ENCODE measurements around the gene SSBP3. TPM values are rescaled to one million over a fixed set of nuclear protein-coding genes. Genes with fewer than 3 reads are reported as not detected.

The SSBP3 gene
- total and polyA plus RNA-seq, 9 of the 15 experiments (the other 6 are each of a cell fraction or from before 2014, with no cell fraction given), result 8.7 to 108 (median 33.8) TPM

GRCh38 chr1:54404939-54405897 is 976 bp downstream of the SSBP3 start:
- H3K4me3 ChIP-seq, result peak overlapping the region; percentile 73
- ChIA-PET CTCF (ENCODE audit: low intra/inter-chr PET ratio) (interaction anchor here (0.5 to 5.0 kb wide), 3 partner anchors 83 to 335 kb away, joined by 3 to 34 read pairs (median 4); no protein-coding TSS in a partner anchor), POLR2A (interaction anchor here (0.5 to 2.9 kb wide), 6 partner anchors 8 to 77 kb away, joined by 3 to 21 read pairs (median 4); no protein-coding TSS in a partner anchor)
- peak overlapping the region; percentile 29; the same call in 1 of the 2 replicates for H2AFZ ChIP-seq (ENCODE audit: low read depth, low read length)
- ATAC-seq, result no peak
- no peak for FAIRE-seq
- H3K27me3 ChIP-seq (ENCODE audit: control insufficient read depth in 2 of 2, insufficient read depth in 2 of 2, low read length in 2 of 2), result no peaks in the 10 kb centered on the region
- DNase-seq (ENCODE audit: extremely low read depth in 1 of 4, low spot score in 3 of 4), result peak in 3 of 4 experiments; percentile 54 to 64 (median 62)
- H3K27ac ChIP-seq (ENCODE audit: extremely low read depth, low read depth, low read length), result peak overlapping the region; percentile 50; the same call in 2 of the 3 replicates
- no peaks in the 10 kb centered on the region for H3K9me1 ChIP-seq (ENCODE audit: control insufficient read depth, insufficient read depth, low read length)
- peaks cover 51 to 69% of the 10 kb centered on the region in 2 experiments for H3K4me1 ChIP-seq (replicated peaks in 1 of 2; ENCODE audit: control insufficient read depth in 2 of 2, insufficient read depth in 2 of 2, low read length in 2 of 2)
- peaks cover 26% of the 10 kb centered on the region for H4K20me1 ChIP-seq (replicated peaks; ENCODE audit: control insufficient read depth, insufficient read depth, low read length)
- BruUV-seq (replicated peaks), result no TSS peak
- peaks cover 41% of the 10 kb centered on the region for H3K36me3 ChIP-seq (ENCODE audit: control insufficient read depth, insufficient read depth, low read length)
- peak overlapping the region; percentile 56 to 91; a peak in 3 of 4 replicates for H3K9ac ChIP-seq (ENCODE audit: insufficient read depth in 1 of 2, low read depth in 2 of 2, low read length in 2 of 2)
- intact Hi-C loops (cut with micrococcal nuclease) (no loop called here), in situ Hi-C loops (cut with MboI) (loop anchor here (5.0 kb wide), 2 partner anchors 82 to 83 kb away; no protein-coding TSS in a partner anchor)
- no peaks in the 10 kb centered on the region for H3K9me3 ChIP-seq (replicated peaks; ENCODE audit: control insufficient read depth, insufficient read depth, low read depth, low read length)
- peaks cover 55% of the 10 kb centered on the region for H3K79me2 ChIP-seq (ENCODE audit: control insufficient read depth, insufficient read depth, low read length)
- WGBS (ENCODE audit: insufficient coverage, low coverage, missing lambda C conversion rate), result 2% methylated on average over 70 of the region's 92 CpGs
- peak overlapping the region; percentile 83 for H3K4me2 ChIP-seq (ENCODE audit: insufficient read depth, low read length)
- TF ChIP-seq E2F6 (IDR thresholded peaks at IDR 0.05; ENCODE audit: borderline replicate concordance in 1 of 2, extremely low read depth in 1 of 2, insufficient read depth in 1 of 2, insufficient read length in 1 of 2, low read depth in 1 of 2, low read length in 1 of 2, poor library complexity in 1 of 2, severe bottlenecking in 1 of 2), result peak; percentile 9 to 12
- TF ChIP-seq EGR1 (conservative IDR thresholded peaks at IDR 0.05), result no peak
- TF ChIP-seq RAD21 (CRISPR knock-in tag; conservative IDR thresholded peaks at IDR 0.05 in 1 of 2, IDR thresholded peaks at IDR 0.05 in 1 of 2), result peak; percentile 21 to 32
- TF ChIP-seq NFATC3 (IDR thresholded peaks at IDR 0.05), result no peak
- no peak for TF ChIP-seq CEBPZ (IDR thresholded peaks at IDR 0.05; ENCODE audit: borderline replicate concordance, low read depth, low read length)
- TF ChIP-seq PPARD (CRISPR knock-in tag; IDR thresholded peaks at IDR 0.05), result no peak
- peak; percentile 41; the same call in 1 of the 2 replicates for TF ChIP-seq CTBP1 (IDR thresholded peaks at IDR 0.05; ENCODE audit: borderline replicate concordance)
- TF ChIP-seq CTCF (IDR thresholded peaks at IDR 0.05 in 2 of 3, conservative IDR thresholded peaks at IDR 0.05 in 1 of 3; ENCODE audit: insufficient read depth in 2 of 3, low read depth in 1 of 3, low read length in 3 of 3), result peak in 1 of 3 experiments; percentile 8; a peak in 1 of 6 replicates
- TF ChIP-seq ZNF146 (CRISPR knock-in tag; IDR thresholded peaks at IDR 0.05; ENCODE audit: unreplicated experiment), result no peak
- 0 out of 2 replicates have a peak, but pooled peaks have one; percentile 10 for TF ChIP-seq ZNF124 (CRISPR knock-in tag; IDR thresholded peaks at IDR 0.05)
- no peak for TF ChIP-seq CGGBP1 (CRISPR knock-in tag; IDR thresholded peaks at IDR 0.05)
- no peak for TF ChIP-seq RBM15 (IDR thresholded peaks at IDR 0.05; ENCODE audit: insufficient read depth, low read length)
